WTC11 (cell line): ENCODE measurements around the gene TRIM75. TPM values are rescaled to one million over a fixed set of nuclear protein-coding genes. Genes with fewer than 3 reads are reported as not detected.

Source experiments
- ATAC-seq: fragments of 200-7000 bp; cut with Tn5 transposase; 2 replicates; pipeline ENCODE4 v1.10.0; 2021; ENCODE audit warnings: mild to moderate bottlenecking, moderate library complexity
- CTCF ChIA-PET: fragments of 300-600 bp; sonication (Branson Sonifier 250); formaldehyde crosslinking; loops from one replicate; lab custom pipeline; 2021; ENCODE audit warnings: antibody characterized with exemption; lab: Charles Lee
- POLR2A ChIA-PET: fragments of 350-600 bp; sonication (Branson Sonifier 250); formaldehyde crosslinking; loops from one replicate; lab custom pipeline; 2021; ENCODE audit warnings: antibody characterized with exemption; lab: Charles Lee
- DNase-seq: peaks from one replicate; pipeline ENCODE4 v3.0.0; 2021; ENCODE audit warnings: low spot score
- H3K27ac Mint-ChIP-seq: 2 replicates; pipeline ENCODE4 v1.8.0; 2021; ENCODE audit warnings: mixed read lengths
- H3K27me3 Mint-ChIP-seq: 2 replicates; pipeline ENCODE4 v1.8.0; 2021; ENCODE audit warnings: low read depth, mild to moderate bottlenecking, moderate library complexity, mixed read lengths
- H3K36me3 Mint-ChIP-seq: 2 replicates; pipeline ENCODE4 v1.8.0; 2021; ENCODE audit warnings: mixed read lengths
- H3K4me1 Mint-ChIP-seq: 2 replicates; pipeline ENCODE4 v1.8.0; 2022; ENCODE audit warnings: mixed read lengths
- H3K4me3 Mint-ChIP-seq: 2 replicates; pipeline ENCODE4 v1.8.0; 2021; ENCODE audit warnings: mild to moderate bottlenecking, moderate library complexity, mixed read lengths
- H3K9me3 Mint-ChIP-seq: 2 replicates; pipeline ENCODE4 v1.8.0; 2021; ENCODE audit warnings: mixed read lengths
- E2F4 ChIP-seq: sonication (generic); formaldehyde crosslinking; IDR thresholded peaks from 2 replicates; pipeline ENCODE4 v1.8.1; 2022; ENCODE audit warnings: low read depth, mild to moderate bottlenecking, moderate library complexity, missing genetic modification reagents, borderline replicate concordance
- E2F5 ChIP-seq: sonication (generic); formaldehyde crosslinking; IDR thresholded peaks from 2 replicates; pipeline ENCODE4 v1.8.1; 2022; ENCODE audit warnings: mild to moderate bottlenecking, moderate library complexity, missing genetic modification reagents
- ERG ChIP-seq: fragments of 250-450 bp; sonication (Bioruptor Pico); IDR thresholded peaks from 2 replicates; pipeline ENCODE4 v1.8.0; 2021; ENCODE audit warnings: mild to moderate bottlenecking
- FOXP4 ChIP-seq: sonication (generic); formaldehyde crosslinking; IDR thresholded peaks from 2 replicates; pipeline ENCODE4 v1.8.0; 2022; ENCODE audit warnings: mild to moderate bottlenecking, missing genetic modification reagents
- GTF2I ChIP-seq: fragments of 250-450 bp; sonication (Bioruptor Pico); conservative IDR thresholded peaks from 2 replicates; pipeline ENCODE4 v1.4.0; 2021; ENCODE audit warnings: mild to moderate bottlenecking
- MLX ChIP-seq: sonication (generic); formaldehyde crosslinking; IDR thresholded peaks from 2 replicates; pipeline ENCODE4 v1.8.1; 2023; ENCODE audit warnings: mild to moderate bottlenecking, missing genetic modification reagents, moderate library complexity
- NR2C2 ChIP-seq: sonication (generic); formaldehyde crosslinking; IDR thresholded peaks from 2 replicates; pipeline ENCODE4 v1.8.0; 2022; ENCODE audit warnings: mild to moderate bottlenecking, missing genetic modification reagents
- SOX15 ChIP-seq: fragments of 250-450 bp; sonication (Bioruptor Pico); IDR thresholded peaks from 2 replicates; pipeline ENCODE4 v1.9.0; 2021; ENCODE audit warnings: mild to moderate bottlenecking
- TP53 ChIP-seq: sonication (generic); formaldehyde crosslinking; IDR thresholded peaks from 2 replicates; pipeline ENCODE4 v1.8.1; 2023; ENCODE audit warnings: mild to moderate bottlenecking, missing genetic modification reagents
- ZBTB43 ChIP-seq: sonication (generic); formaldehyde crosslinking; IDR thresholded peaks from 2 replicates; pipeline ENCODE4 v1.8.1; 2023; ENCODE audit warnings: mild to moderate bottlenecking, missing genetic modification reagents
- ZNF532 ChIP-seq: fragments of 250-450 bp; sonication (Bioruptor Pico); IDR thresholded peaks from 2 replicates; pipeline ENCODE4 v1.9.0; 2021; ENCODE audit warnings: mild to moderate bottlenecking, borderline replicate concordance
- total RNA-seq: library from RNA; stranded (reverse); gene quantifications from 3 replicates; pipeline ENCODE4 v1.2.3, GENCODE V29; 2021

Gene TRIM75
- total RNA-seq, 1 experiment from 2014 or later: not detected

- H3K36me3 Mint-ChIP-seq: no peaks in the 10 kb centered on the region
- ChIA-PET CTCF (interaction anchor here (0.7 to 1.2 kb wide), 2 partner anchors 41 to 99 kb away, joined by 5 to 7 read pairs; no protein-coding TSS in a partner anchor), POLR2A (no interaction called here)
- TF ChIP-seq ERG: no peak
- no peaks in the 10 kb centered on the region for H3K9me3 Mint-ChIP-seq
- DNase-seq (no peak), ATAC-seq (no peak)
- H3K27ac Mint-ChIP-seq: no peak overlapping the region
- H3K27me3 Mint-ChIP-seq: no peaks in the 10 kb centered on the region
- H3K4me3 Mint-ChIP-seq: no peak overlapping the region
- H3K4me1 Mint-ChIP-seq: peaks cover 9% of the 10 kb centered on the region
Measured at GRCh38 chr4:165055601-165056000, 1.9 kb downstream of the TRIM75 start.

GRCh38 chr4:165058666-165059065, 5.0 kb downstream of the TRIM75 start:
- Mint-ChIP-seq H3K4me3 (no peak overlapping the region), H3K36me3 (no peaks in the 10 kb centered on the region), H3K9me3 (no peaks in the 10 kb centered on the region), H3K27ac (no peak overlapping the region), H3K27me3 (no peaks in the 10 kb centered on the region), H3K4me1 (0 out of 2 replicates have a peak, but pooled peaks cover 4% of the 10 kb centered on the region)
- TF ChIP-seq E2F4 (CRISPR knock-in tag) (no peak), ZNF532 (CRISPR knock-in tag) (no peak), NR2C2 (no peak), FOXP4 (CRISPR knock-in tag) (no peak), TP53 (no peak), GTF2I (no peak), SOX15 (CRISPR knock-in tag) (no peak), ZBTB43 (CRISPR knock-in tag) (no peak)
- no peak for ATAC-seq
- ChIA-PET CTCF (no interaction called here), POLR2A (no interaction called here)
- DNase-seq: no peak

- ATAC-seq: no peak
Measured at GRCh38 chr4:165059386-165059785, 5.7 kb downstream of the TRIM75 start.

More at GRCh38 chr4:165059386-165059785, 5.7 kb downstream of the TRIM75 start:
- DNase-seq: no peak
- TF ChIP-seq E2F5 (CRISPR knock-in tag): no peak
- TF ChIP-seq MLX (CRISPR knock-in tag): no peak
- H3K27me3 Mint-ChIP-seq: no peaks in the 10 kb centered on the region
- ChIA-PET POLR2A (no interaction called here), CTCF (interaction anchor here (0.5 kb wide), 1 partner anchor 77 kb away, joined by 4 read pairs; no protein-coding TSS in a partner anchor)
- 0 out of 2 replicates have a peak, but pooled peaks cover 4% of the 10 kb centered on the region for H3K4me1 Mint-ChIP-seq
- H3K4me3 Mint-ChIP-seq: no peak overlapping the region
- H3K27ac Mint-ChIP-seq: no peak overlapping the region
- no peaks in the 10 kb centered on the region for H3K36me3 Mint-ChIP-seq
- no peaks in the 10 kb centered on the region for H3K9me3 Mint-ChIP-seq
